ENCODE data around the gene SOX10.

SOX10 gene

DNA sequence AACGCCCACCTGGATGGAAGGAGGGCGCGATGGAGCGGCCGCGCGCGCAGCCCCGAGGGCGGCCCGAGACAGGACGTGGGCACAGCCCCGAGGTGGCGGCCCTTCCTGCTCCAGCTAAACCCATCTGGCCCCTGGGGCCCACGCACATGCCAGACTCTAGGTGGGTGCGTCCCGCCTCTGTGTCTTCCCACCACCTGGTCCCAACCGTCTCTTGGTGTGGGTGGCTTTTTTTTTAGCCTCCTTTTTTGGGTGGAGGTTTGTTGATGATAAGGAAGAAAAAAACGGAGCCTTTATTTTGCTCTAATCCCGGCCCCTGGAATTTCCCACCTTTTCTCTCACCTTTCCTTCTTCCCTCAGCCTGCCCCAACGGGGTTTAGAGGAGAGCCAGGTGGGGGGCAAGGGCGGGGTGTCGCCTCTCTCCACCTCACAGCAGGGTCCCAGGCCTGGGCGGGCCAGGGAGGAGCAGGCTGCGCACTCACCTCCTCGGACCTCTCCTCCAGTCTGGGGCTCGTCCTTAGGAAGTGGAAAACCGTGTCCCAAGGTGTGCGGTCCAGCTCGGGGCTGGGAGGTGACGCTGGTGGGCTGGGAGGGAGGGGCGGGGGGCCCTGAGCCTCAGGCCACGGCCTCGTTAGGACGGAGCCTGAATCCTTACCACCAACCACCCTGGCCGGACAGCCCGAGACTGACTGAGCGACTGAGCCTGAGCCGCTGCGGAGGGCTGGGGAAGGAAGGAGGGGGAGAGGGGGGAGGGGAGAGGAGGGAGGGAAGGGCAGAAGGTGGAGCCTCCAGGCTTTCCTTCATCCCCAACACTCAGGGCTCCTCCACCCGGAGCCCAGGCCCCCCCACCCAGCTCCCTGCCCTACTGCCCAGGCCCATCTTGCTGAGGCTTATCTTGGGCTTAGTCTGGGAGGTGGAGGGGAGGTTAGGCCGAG lies at the start of gene SOX10:
SOX10 (minus strand) TSS at position 696 of the 932 bp plus-strand sequence. CDS start 771 bp downstream, outside the sequence.
- no peak for DNase-seq (ENCODE audit: low read depth)

DNA sequence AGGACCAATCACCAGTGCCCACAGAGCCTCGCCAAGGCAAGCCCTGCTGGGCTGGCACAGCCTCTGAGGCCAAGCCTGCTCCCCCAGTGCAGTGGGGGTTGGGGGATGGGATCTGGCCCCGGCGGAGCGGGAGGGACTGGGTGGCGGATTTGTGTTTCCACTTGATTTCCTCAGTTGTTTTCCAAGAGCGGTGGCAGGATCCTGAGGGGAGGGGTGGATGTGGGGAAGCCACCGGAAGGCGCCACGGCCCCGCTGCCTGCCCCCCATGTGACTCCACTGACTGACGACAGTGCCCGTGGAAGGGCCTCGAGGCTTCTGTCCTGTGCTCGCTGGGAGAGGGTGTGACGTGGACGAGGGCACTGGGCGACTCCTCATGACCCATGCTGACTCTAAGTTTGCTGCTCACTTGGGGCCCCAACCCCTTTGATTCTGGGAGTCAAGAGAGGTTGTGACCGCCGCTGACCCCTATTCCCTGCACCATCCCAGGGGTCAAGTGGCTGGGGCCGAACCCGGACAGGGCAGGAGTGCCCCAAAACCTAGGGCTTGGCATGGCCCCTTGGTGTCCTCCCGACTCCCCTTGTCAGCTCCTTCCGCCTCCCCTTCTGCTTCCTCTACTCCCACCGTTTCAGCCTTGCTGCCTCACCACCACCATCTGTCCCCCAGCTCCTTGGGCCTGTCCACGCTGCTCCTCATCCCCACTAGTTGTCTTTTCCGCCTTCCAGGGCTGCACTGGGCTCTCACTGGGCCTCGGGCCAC lies 49.3 kb upstream of the SOX10 start:
- DNase-seq (ENCODE audit: low read depth) = no peak

DNA sequence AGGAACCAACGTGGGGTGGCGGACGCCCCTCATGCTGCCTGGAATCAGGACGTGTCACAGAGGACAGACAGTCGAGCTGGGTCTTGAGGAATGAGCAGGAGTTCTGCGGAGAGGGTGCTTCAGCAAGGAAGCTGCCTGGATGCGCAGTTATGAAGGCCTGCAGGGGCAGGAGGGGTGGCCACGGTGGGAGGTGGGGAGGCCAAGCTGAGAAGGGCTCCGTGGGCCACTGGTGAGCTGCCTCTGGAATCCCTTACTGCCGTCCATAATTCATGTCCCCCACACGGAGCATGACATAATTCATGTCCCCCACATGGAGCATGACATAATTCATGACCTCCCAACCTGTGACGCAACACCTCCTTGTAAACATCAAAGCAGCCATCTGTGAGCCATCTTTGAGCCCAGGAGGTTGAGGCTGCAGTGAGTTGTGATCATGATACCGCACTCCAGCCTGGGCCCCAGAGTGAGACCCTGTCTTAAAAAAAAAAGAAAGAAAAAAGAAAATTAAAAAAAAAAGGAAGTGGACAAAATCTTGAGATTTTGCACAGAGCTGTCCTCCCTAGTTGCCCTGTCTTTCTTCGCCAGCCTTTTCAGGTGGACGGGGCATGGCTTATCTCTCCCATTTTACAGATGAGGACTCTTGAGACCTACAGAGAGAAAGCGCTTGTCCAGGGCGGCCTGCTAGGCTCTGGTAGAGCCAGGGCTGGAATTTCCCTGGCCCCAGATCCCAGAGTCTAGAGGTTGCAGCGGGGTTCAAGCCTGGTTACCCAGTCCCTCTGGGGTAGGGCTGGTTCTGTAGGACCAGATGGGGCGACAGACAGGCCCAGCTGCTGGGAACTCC lies 48.5 kb upstream of the SOX10 start:
- no peak for DNase-seq (ENCODE audit: low read depth)

DNA sequence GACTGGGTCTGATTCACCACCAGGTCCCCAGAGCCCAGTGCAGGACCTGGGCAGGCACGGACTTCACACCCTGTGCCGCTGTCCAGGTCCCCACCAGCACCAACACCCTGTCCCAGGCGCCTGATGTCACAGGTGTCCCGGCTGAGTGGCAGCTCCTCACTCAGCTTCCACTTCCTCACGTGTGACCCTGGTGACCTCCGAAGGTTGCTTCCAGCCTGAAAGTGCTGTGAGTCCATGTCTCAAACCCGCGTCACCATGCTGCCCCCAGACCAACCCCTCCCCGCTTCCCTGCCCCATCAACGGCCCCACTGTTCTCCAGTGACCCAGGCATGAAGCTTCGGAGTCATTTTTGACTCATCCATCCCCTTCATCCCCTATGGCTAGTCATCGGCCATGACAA lies 47.1 kb upstream of the SOX10 start:
- no peak for DNase-seq (ENCODE audit: low read depth)

DNA sequence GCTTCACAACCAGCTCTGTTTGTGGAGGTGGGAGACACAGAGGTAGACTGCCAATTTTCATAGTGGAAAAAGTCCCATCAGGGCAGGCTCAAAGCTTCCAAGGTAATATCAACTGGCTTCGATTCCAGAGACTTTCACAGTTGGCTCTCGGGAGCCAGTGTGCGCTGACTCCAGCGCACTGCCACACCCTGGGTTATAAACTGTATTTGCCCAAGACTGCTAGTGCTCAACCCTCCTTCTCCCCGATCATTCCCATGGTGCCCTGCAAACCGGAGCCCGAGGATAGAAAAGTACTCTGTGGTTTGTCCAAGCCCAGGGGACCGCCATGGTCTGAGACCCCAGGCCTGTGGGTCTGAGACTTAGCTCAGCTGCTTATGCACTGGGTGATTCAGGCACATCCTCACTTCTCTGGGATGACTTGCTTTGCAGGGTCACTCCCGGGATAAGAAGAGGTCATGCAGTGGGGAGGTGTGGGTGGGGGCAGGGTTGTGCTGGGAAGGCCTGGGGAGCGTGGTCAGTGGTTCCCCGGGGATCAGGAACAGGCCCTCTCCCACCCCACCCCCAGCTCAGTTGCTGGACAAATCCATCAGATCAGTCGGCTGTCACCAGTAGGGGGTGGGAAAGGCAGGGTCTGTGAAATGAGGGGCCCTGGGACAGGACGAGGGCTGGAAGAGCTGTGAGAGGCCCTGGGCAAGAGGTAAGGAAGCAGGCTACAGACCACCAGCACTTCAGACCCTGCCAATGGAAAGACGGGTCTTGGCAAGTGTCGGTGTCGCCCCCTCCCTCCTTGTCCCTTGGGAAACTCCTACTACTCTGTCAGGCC lies 46.2 kb upstream of the SOX10 start:
- no peak for DNase-seq (ENCODE audit: low read depth)

DNA sequence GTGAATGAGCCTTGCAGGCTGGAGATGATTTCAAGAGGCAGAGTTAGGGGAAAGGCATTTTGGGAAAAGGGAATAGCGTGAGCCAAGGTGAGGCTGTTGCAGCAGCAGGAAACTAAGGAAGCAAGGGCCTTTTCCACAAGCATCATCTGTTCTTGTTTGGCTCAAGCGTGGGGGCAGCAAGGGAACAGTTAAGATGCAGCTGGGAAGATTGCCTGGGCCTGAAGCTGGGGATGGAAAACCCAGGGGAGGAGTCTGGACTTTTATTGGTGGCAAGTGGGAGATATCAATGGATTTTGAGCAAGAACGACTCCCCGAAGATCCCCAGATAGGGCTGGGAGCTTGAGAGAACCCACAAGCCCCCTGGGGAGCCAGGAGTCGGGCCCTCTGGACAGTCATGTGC lies 45.5 kb upstream of the SOX10 start:
- no peak for DNase-seq (ENCODE audit: low read depth)

DNA sequence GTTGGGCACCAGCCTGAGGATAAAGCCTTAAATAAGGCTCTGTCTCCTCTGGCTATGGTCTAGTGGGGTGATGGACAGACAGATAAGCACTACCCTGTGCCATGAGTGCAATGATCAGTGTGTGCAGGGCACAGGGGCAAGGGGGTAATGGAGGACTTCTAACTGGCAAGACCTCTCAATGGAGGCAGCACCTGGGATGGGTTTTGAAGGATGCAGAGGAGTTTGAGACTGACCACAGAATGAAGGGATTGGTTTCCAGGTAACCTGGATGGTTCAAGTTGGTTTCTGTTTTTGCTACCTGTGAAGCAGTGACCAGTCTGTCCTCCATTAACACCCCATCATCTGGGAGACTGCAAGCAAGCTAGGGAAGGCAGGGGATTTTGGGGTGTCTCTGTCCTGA lies 45.0 kb upstream of the SOX10 start:
- no peak for DNase-seq (ENCODE audit: low read depth)

DNA sequence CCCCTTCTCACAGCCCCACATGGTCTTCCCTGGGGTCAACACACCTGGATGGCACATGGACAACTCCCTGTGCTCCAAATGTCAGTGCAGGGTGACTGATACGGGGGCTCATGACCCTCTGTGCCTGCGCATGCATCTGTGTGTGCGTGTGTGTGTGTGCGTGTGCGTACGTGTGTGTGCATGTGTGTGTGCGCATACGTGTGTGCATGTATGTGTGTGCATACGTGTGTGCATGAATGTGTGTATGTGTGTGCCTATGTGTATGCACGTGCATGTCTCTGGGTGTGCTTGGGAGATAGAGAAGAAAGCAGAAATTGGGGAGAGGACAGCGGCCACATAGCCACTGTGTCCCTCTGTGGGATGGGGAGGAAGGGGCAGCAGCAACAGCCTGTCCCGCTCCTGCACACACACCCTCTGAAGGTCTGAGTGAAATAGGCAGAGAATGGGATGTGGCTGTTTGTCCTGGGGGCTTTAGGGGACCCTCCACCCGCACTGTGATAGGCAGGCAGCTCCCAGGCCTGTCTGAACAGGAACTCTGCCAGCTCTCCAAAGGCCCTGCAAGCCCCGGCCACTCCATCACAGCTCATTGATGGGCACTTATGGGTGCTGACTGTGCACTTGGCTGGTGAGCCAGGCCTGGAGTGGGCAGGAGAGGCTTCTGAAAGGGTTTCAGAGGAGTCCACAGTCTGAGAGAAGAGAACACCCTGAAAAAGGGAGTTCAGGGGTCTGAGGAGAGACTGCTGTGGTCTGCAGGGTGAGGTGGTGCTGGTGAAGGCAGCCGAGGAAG lies 44.2 kb upstream of the SOX10 start:
- DNase-seq (ENCODE audit: low read depth) = no peak

DNA sequence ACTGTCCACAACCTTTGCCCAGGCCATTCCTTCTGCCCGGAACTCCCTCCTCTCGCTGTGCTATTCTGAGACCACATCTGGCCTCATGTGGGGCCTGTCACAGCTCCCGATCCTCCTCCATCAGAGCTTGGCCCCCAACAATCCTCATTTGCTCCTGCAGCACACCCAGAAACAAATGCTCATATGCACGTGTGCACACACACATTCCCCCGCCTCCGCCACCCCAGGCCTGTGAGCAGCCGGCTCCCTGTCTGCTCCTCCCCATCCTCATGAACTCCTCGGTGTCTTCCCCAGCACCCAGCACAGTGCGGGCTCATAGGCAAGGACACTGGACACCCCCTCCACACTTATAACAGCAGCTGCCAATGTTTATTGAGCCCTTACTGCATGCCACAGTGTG lies 43.1 kb upstream of the SOX10 start:
- DNase-seq (ENCODE audit: low read depth) = no peak

DNA sequence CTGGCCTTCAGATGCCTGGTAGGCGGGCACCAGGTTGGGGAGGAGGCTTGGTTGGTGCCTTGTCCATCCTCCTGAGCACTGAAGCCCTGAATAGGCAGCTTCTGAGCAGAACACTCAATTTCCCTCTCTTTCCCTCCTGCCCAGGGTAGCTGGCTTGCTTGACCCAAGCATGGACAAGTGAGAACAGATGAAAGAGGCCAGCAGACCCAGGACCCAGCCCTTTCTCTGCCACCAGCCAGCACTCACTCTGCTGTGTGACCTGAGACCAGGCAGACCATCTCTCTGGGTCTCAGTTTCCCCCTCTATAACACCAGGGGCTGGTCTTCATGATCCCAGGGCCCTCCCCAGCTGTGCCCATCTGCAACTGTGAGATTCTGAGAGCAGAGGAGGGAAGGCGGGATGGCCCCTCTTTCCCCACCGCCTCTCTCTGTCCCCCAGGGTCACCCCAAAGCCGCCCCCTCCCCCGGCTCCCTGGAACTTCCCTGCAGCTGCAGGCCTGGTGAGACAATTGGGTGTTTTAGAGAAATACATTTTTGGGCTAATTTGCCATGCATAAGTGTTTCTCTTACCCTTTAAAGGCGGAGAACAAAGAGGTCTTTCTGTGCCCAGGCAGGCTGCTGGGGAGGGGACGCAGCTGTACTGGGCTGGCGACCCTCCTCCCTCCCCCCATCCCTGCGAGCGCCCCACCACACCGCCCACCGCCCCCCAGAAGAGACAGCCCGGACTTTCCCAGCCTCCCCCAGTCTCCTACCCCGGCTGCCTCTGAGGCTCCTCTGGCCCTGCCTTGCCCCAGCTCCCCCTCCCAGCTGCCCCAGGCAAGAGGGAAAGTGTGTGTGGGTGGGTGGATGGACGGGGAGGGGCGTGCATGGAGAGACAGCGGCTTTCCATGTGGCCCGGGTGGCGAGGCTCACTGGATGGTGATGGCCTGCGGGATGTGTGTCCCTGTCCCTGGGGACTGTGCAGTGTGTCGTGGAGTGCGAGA lies 42.1 kb upstream of the SOX10 start:
- DNase-seq (ENCODE audit: low read depth) = no peak

DNA sequence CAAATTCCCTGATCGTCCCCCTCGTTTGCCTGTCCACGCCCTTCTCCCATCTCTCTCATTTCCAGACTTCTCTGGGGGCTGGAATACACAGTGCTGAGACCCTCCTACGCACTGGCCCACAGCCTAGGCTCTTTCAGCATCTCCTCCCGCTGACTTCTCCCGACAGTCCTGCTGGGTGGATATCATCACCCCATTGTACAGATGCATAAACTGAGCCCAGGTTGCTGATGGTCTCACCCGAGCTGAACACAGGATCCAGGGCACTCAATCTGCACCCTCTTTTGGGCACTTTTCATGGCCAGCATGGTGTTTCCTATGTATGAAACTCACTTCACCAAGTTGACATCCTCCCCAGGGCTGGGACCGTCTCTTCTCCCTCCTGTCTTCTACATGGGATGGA lies 41.2 kb upstream of the SOX10 start:
- DNase-seq (ENCODE audit: low read depth) = no peak

DNA sequence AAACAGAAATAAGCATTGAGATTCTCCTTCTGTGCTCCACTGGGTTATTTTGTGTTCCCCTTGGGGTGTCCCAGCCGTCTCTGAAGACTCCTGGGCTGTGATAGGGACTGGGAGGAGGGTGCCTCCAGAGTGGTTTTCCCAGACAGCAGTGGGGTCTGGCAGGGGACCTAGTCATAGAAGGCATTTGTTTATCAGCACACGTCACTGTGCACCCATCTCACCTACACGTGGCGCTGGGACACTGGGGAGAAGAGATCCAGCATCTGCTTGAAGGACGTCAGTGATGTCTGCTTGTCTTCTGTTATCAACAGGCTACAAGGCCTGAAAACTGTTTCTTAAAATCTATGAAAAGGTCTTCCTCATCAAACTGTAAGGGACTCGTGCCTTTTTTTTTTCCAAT lies 38.7 kb upstream of the SOX10 start:
- DNase-seq (ENCODE audit: low read depth) = no peak

DNA sequence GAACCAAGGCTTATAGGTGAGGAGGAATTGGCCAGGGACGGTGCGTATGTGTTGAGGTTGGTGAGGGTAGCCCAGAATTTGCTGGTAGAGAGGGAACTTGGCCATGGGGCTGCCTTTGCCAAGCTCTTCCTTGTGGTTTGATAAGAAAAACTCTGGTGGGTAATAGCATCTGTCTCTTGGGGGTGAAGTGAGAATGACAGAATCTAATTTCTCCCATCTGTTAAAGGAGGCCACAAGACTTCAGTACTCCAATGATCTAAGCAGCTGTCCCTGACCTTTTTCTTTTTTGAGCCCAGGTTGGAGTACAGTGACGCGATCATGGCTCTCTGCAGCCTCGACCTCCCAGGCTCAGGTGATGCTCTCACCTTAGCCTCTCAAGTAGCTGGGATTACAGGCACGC lies 36.9 kb upstream of the SOX10 start:
- no peak for DNase-seq (ENCODE audit: low read depth)

DNA sequence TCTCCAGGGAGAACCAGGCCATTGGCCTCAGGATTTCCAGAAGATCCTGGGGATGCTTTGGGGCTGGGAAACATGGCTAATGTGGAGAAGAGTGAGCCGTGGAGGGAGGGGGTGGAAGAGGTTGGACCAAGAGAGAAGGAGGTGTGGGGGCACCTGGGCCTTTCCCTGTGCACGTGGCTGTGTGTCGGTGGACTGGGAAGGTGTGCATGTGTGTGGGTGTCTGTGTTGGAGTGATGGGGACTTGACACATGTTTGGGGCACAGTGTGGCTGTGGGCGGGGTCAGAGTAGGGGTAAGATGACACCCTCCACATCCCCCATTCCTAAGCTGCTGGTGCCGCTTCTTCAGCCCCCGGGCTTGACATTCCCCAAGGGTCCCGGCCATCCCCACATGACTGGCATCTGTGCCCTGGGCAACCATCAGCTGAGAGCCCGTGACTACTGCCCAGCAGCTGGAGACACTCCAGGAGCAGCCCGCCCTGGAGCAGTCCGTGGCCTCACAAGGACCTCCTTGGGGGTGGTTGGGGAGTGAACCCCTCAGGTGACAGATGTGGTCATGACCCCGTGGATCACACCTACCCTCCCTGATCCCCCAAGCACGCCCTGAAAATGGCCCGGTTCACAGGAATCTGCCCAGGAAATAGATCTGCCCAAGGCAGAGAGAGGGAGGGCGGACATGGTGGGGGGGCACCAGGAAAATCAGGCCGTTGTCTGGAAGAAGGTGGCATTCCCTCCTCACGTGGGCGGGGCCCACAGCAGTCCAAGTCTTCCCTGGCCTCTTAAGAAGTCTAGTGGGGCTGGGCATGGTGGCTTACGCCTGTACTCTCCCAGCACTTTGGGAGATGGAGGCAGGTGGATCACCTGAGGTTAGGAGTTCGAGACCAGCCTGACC lies 34.8 kb upstream of the SOX10 start:
- DNase-seq (ENCODE audit: low read depth) = no peak

DNA sequence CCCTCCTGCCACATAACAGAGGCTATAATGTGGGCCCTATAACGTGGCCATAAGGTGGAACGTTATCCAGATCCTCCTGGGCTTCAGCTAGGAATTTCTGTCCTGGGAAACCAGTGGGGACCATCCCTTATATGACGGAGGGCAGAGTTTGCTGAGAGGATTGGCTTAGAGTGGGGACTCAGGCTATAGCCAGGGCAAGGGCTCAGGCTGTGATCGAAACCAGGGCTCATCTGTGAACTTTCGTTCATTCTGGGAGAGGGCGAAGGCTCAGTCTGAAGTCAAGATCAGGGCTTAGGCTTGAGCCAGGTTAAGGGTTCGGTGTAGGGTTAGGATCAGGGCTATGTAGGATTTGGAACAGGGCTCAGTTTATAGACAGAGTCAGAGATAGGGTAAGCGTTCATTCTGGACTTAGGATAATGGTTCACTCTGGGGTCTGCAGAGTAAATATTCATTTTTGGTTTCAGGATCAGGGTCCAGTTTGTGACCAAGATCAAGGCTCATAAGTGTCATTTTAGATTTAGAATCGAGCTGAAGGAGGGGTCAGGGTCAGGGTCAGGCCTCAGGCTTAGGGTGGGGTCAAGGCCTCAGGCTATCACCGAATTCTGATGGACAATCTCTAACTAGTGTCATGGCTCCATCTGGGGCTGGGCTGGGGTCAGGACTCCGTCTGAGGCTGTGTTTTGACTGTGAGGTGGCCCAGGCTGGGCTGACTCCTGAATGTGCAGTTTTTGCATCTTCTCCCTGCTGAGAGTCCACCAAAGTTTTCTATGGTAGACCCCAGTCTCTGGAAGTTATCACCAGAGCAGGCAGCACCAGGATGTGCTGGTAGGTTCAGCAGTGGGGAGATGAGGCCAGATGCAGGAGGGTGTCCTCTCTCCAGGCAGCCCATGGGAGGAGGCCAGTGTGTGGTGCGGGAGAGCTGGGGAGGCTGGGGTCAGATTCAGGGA lies 33.9 kb upstream of the SOX10 start:
- DNase-seq (ENCODE audit: low read depth) = no peak

DNA sequence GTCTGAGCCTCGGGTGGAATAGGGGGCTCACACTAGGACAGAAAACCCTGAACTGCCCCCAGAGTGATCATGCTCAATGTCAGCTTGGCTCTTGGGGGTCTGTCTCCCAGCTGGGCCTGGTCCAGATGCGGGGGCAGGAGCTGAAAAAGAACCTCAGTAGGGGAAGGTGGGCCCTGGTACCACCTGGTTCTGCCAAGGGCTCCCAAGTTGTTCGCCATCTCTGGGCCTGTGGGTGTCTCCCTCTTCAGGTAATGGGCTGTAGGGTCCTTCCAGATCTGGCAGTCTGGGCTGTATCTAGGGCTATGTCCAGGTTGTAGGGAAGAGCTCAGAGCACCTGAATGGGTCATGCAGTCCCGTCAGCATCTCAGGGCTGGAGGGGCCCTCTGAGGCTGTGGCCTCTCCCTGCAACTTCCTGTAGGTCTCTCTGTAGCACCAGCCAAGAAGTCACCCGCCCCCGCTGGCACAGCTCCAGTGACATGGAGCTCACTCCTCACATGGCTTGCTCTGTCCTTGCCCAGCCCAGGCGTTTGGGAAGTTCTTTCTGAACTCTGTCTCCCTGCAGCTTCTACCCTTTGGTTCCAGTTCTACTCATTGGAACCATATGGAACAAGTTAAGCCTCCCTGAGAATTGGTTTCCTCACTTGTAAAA lies 33.0 kb upstream of the SOX10 start:
- DNase-seq (ENCODE audit: low read depth) = no peak
